Activated CD4-positive, alpha-beta T cell treated with anti-CD3 and anti-CD28 coated beads, Interleukin-2, amount 50 U/mL, for 24 hours (primary cell): ENCODE measurements around the gene MICOS13.
"Not testable (repeated sequence)": the region's sequence is repeated elsewhere in the genome, so short reads cannot be mapped to it uniquely, and the experiment has no call there.

Source experiments
- DNase-seq, 2 donors: peaks; one replicate each; pipeline ENCODE4 v3.0.0-alpha.2; 2020; ENCODE audit warnings: low read depth in 1 of 2, low spot score in 1 of 2

The MICOS13 gene

GRCh38 chr19:5700455-5701092 lies 20.3 kb upstream of the MICOS13 start:
- no peak for DNase-seq

- no peak for DNase-seq
Observed at GRCh38 chr19:5698635-5699422, 18.5 kb upstream of the MICOS13 start.

- DNase-seq, result no peak
Observed at GRCh38 chr19:5697890-5698634, 17.7 kb upstream of the MICOS13 start.

- DNase-seq, result no peak
Observed at GRCh38 chr19:5697022-5697889, 16.9 kb upstream of the MICOS13 start.

GRCh38 chr19:5696196-5697021 lies 16.1 kb upstream of the MICOS13 start:
- no peak for DNase-seq

- DNase-seq, result no peak
Observed at GRCh38 chr19:5695649-5696195, 15.4 kb upstream of the MICOS13 start.

- DNase-seq, result no peak
Observed at GRCh38 chr19:5694956-5695648, 14.8 kb upstream of the MICOS13 start.

- no peak for DNase-seq
Observed at GRCh38 chr19:5694167-5694955, 14.0 kb upstream of the MICOS13 start.

GRCh38 chr19:5693195-5694166 lies 13.2 kb upstream of the MICOS13 start:
- DNase-seq, result no peak

GRCh38 chr19:5692723-5693194 lies 12.4 kb upstream of the MICOS13 start:
- no peak for DNase-seq

GRCh38 chr19:5691822-5692722 lies 11.8 kb upstream of the MICOS13 start:
- DNase-seq, result peak in 1 of 2 donors; percentile 24

- DNase-seq, result peak in 1 of 2 donors; percentile 49
Observed at GRCh38 chr19:5690955-5691821, 10.9 kb upstream of the MICOS13 start.

- peak; percentile 99 to 100 for DNase-seq
Observed at GRCh38 chr19:5690125-5690954, 10.0 kb upstream of the MICOS13 start, which contains the start of gene RPL36. Gene RPL36 (plus strand): TSS chr19:5690295. CDS start chr19:5690508, 213 bp downstream.

GRCh38 chr19:5688262-5688881 lies 8.1 kb upstream of the MICOS13 start:
- DNase-seq, result not testable (repeated sequence)
